Trophoblast cell (in vitro differentiated cells and primary cell): ENCODE data around the gene NUB1.

Experiments used
- DNase-seq, 2 donors: peaks; one replicate each; pipeline ENCODE4 v3.0.0-alpha.2; 2016
- H2AFZ ChIP-seq: 2 replicates; pipeline ENCODE4 v1.6.1; 2013; ENCODE audit warnings: low read length, moderate library complexity, mild to moderate bottlenecking; ENCODE audit not compliant: insufficient read depth, poor library complexity
- H2AK5ac ChIP-seq: 2 replicates; pipeline ENCODE4 v1.6.1; 2013; ENCODE audit warnings: mild to moderate bottlenecking, low read length
- H2BK120ac ChIP-seq: 2 replicates; pipeline ENCODE4 v1.6.1; 2013; ENCODE audit warnings: low read length, mild to moderate bottlenecking, moderate library complexity; ENCODE audit not compliant: insufficient read depth, poor library complexity
- H2BK12ac ChIP-seq: 2 replicates; pipeline ENCODE4 v1.6.1; 2013; ENCODE audit warnings: mild to moderate bottlenecking, low read length, moderate library complexity
- H2BK5ac ChIP-seq: 2 replicates; pipeline ENCODE4 v1.6.1; 2013; ENCODE audit warnings: low read length, low read depth, moderate library complexity, mild to moderate bottlenecking; ENCODE audit not compliant: poor library complexity
- H3K14ac ChIP-seq: 2 replicates; pipeline ENCODE4 v1.6.1; 2013; ENCODE audit warnings: mild to moderate bottlenecking, low read length
- H3K18ac ChIP-seq: 2 replicates; pipeline ENCODE4 v1.6.1; 2013; ENCODE audit warnings: mild to moderate bottlenecking, low read length
- H3K23ac ChIP-seq: 2 replicates; pipeline ENCODE4 v1.6.1; 2013; ENCODE audit warnings: low read length
- H3K27ac ChIP-seq: 2 replicates; pipeline ENCODE4 v1.5.1; 2013; ENCODE audit warnings: low read depth, mild to moderate bottlenecking, inconsistent platforms, low read length, moderate library complexity
- H3K27me3 ChIP-seq: 2 replicates; pipeline ENCODE4 v1.6.1; 2013; ENCODE audit warnings: inconsistent platforms, mild to moderate bottlenecking, low read length, moderate library complexity; ENCODE audit not compliant: insufficient read depth
- H3K36me3 ChIP-seq, 2 experiments: 1 replicate in 1 of 2; 2 replicates in 1 of 2; pipeline ENCODE4 v1.6.1; 2013; ENCODE audit warnings: low read length in 2 of 2, mild to moderate bottlenecking in 2 of 2, moderate library complexity in 1 of 2; ENCODE audit not compliant: insufficient read depth in 2 of 2, control insufficient read depth in 1 of 2
- H3K4ac ChIP-seq: 2 replicates; pipeline ENCODE4 v1.6.1; 2013; ENCODE audit warnings: low read depth, mild to moderate bottlenecking, low read length, moderate library complexity
- H3K4me1 ChIP-seq, 2 experiments: 1 replicate in 1 of 2; 2 replicates in 1 of 2; pipeline ENCODE4 v1.6.1; 2013; ENCODE audit warnings: low read length in 2 of 2, mild to moderate bottlenecking in 2 of 2, moderate library complexity in 1 of 2; ENCODE audit not compliant: insufficient read depth in 2 of 2, control insufficient read depth in 1 of 2
- H3K4me2 ChIP-seq: 2 replicates; pipeline ENCODE4 v1.6.1; 2013; ENCODE audit warnings: inconsistent platforms, mild to moderate bottlenecking, low read length, moderate library complexity
- H3K4me3 ChIP-seq: 2 replicates; pipeline ENCODE4 v1.5.1; 2013; ENCODE audit warnings: mild to moderate bottlenecking, low read depth, low read length, inconsistent platforms
- H3K79me1 ChIP-seq: one replicate; pipeline ENCODE4 v1.6.1; 2013; ENCODE audit warnings: low read length
- H3K79me2 ChIP-seq: 2 replicates; pipeline ENCODE4 v1.6.1; 2013; ENCODE audit warnings: low read length, mild to moderate bottlenecking; ENCODE audit not compliant: control insufficient read depth, insufficient read depth, poor library complexity
- H3K9ac ChIP-seq: 2 replicates; pipeline ENCODE4 v1.6.1; 2013; ENCODE audit warnings: mild to moderate bottlenecking, low read length
- H3K9me3 ChIP-seq: 2 replicates; pipeline ENCODE4 v1.6.1; 2013; ENCODE audit warnings: low read depth, mild to moderate bottlenecking, control low read depth, inconsistent platforms, low read length; ENCODE audit not compliant: insufficient read depth
- H4K12ac ChIP-seq: 2 replicates; pipeline ENCODE4 v1.6.1; 2013; ENCODE audit warnings: low read depth, mild to moderate bottlenecking, low read length, moderate library complexity
- H4K8ac ChIP-seq: 2 replicates; pipeline ENCODE4 v1.6.1; 2013; ENCODE audit warnings: low read depth, mild to moderate bottlenecking, low read length, moderate library complexity
- H4K91ac ChIP-seq: one replicate; pipeline ENCODE4 v1.6.1; 2013; ENCODE audit warnings: low read depth, mild to moderate bottlenecking, low read length, moderate library complexity
- WGBS: extraction: QIAGEN DNeasy Blood & Tissue Kit; methylation state at CpG from one replicate; pipeline ENCODE4 v1.1.7; 2013; ENCODE audit warnings: missing lambda C conversion rate; ENCODE audit not compliant: insufficient read length, insufficient coverage; ENCODE audit errors: extremely low coverage; 5-methylcytosine and 5-hydroxymethylcytosine counted together

Gene NUB1

GRCh38 chr7:151389768-151390597 lies 48.4 kb downstream of the NUB1 start:
- Histone ChIP-seq H3K79me1 (no peaks in the 10 kb centered on the region), H3K9me3 (peaks cover under 1% of the 10 kb centered on the region), H3K27me3 (no peaks in the 10 kb centered on the region), H3K27ac (no peak overlapping the region), H3K4me1 (peaks cover 0 to 2% of the 10 kb centered on the region in 2 experiments), H2BK12ac (no peak overlapping the region), H2AK5ac (no peak overlapping the region), H4K91ac (no peak overlapping the region), H3K9ac (no peak overlapping the region), H2BK120ac (no peak overlapping the region), H3K18ac (no peak overlapping the region), H3K23ac (no peak overlapping the region), H3K36me3 (peaks cover 6 to 8% of the 10 kb centered on the region in 2 experiments), H2BK5ac (no peak overlapping the region), H4K8ac (no peak overlapping the region), H3K4ac (no peak overlapping the region), H4K12ac (no peak overlapping the region), H3K14ac (no peak overlapping the region), H3K79me2 (no peaks in the 10 kb centered on the region), H3K4me2 (no peak overlapping the region), H3K4me3 (no peak overlapping the region), H2AFZ (no peak overlapping the region)
- no peak for DNase-seq
- no CpG with 5 or more reads among the region's 24 CpGs for WGBS

- Histone ChIP-seq H2AK5ac (no peak overlapping the region), H2BK5ac (no peak overlapping the region), H2AFZ (no peak overlapping the region), H3K36me3 (peaks cover 6 to 9% of the 10 kb centered on the region in 2 experiments), H2BK12ac (no peak overlapping the region), H3K9ac (no peak overlapping the region), H3K4me1 (peaks cover 0 to 3% of the 10 kb centered on the region in 2 experiments), H3K79me1 (no peaks in the 10 kb centered on the region), H3K27ac (no peak overlapping the region), H3K9me3 (no peaks in the 10 kb centered on the region), H3K18ac (no peak overlapping the region), H3K4me2 (no peak overlapping the region), H3K79me2 (no peaks in the 10 kb centered on the region), H3K14ac (no peak overlapping the region), H3K4me3 (no peak overlapping the region), H4K91ac (no peak overlapping the region), H2BK120ac (no peak overlapping the region), H4K8ac (no peak overlapping the region), H4K12ac (no peak overlapping the region), H3K4ac (no peak overlapping the region), H3K23ac (no peak overlapping the region), H3K27me3 (no peaks in the 10 kb centered on the region)
- DNase-seq = no peak
- WGBS = no CpG with 5 or more reads among the region's 25 CpGs
Measured at GRCh38 chr7:151390598-151391357, 49.2 kb downstream of the NUB1 start.

- peaks cover 0 to 3% of the 10 kb centered on the region in 2 experiments for H3K4me1 ChIP-seq
- no peak overlapping the region for H2BK120ac ChIP-seq
- H3K4me3 ChIP-seq = no peak overlapping the region
- no peak overlapping the region for H3K4ac ChIP-seq
- no peak overlapping the region for H4K8ac ChIP-seq
- H4K12ac ChIP-seq = no peak overlapping the region
- H3K18ac ChIP-seq = no peak overlapping the region
- no peaks in the 10 kb centered on the region for H3K9me3 ChIP-seq
- H4K91ac ChIP-seq = no peak overlapping the region
- H3K27ac ChIP-seq = no peak overlapping the region
- no peaks in the 10 kb centered on the region for H3K27me3 ChIP-seq
- H2AFZ ChIP-seq = no peak overlapping the region
- H3K36me3 ChIP-seq = peaks cover 6 to 9% of the 10 kb centered on the region in 2 experiments
- no peak overlapping the region for H2AK5ac ChIP-seq
- no peak overlapping the region for H3K14ac ChIP-seq
- DNase-seq = no peak
- no peak overlapping the region for H3K9ac ChIP-seq
- H3K4me2 ChIP-seq = no peak overlapping the region
- no peaks in the 10 kb centered on the region for H3K79me2 ChIP-seq
- H3K23ac ChIP-seq = no peak overlapping the region
- no CpG with 5 or more reads among the region's 9 CpGs for WGBS
- no peak overlapping the region for H2BK5ac ChIP-seq
- H3K79me1 ChIP-seq = no peaks in the 10 kb centered on the region
- no peak overlapping the region for H2BK12ac ChIP-seq
Measured at GRCh38 chr7:151391358-151391730, 49.7 kb downstream of the NUB1 start.

DNA sequence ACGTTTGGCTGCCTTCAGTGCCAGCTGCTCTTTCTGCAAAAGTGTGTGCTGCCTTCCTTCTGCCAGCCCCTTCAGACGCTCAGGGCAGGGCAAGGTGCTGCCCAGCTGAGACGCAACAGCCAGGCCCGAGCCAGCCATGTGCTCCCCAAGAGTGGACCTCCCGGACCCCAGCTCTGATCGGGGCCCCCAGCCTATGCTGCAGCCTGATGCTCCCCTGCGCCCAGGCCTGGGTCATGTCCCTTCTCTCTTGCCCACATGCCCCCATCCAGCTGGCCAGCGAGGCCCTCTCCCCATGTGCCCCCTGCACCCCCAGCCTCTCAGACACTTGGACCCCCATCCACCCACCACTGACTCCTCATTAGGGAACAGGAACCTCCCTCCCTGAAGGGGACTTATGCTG lies 50.4 kb downstream of the NUB1 start:
- H4K8ac ChIP-seq = no peak overlapping the region
- H3K36me3 ChIP-seq = peaks cover 6 to 9% of the 10 kb centered on the region in 2 experiments
- WGBS = no CpG with 5 or more reads among the region's 8 CpGs
- no peaks in the 10 kb centered on the region for H3K79me2 ChIP-seq
- H3K4me1 ChIP-seq = peaks cover 0 to 3% of the 10 kb centered on the region in 2 experiments
- no peak overlapping the region for H2BK12ac ChIP-seq
- H3K4me2 ChIP-seq = no peak overlapping the region
- H4K91ac ChIP-seq = no peak overlapping the region
- no peak overlapping the region for H3K9ac ChIP-seq
- no peak overlapping the region for H4K12ac ChIP-seq
- no peak overlapping the region for H2BK120ac ChIP-seq
- H3K79me1 ChIP-seq = no peaks in the 10 kb centered on the region
- no peaks in the 10 kb centered on the region for H3K27me3 ChIP-seq
- no peak overlapping the region for H3K4ac ChIP-seq
- H3K18ac ChIP-seq = no peak overlapping the region
- H3K14ac ChIP-seq = no peak overlapping the region
- H2BK5ac ChIP-seq = no peak overlapping the region
- H3K27ac ChIP-seq = no peak overlapping the region
- no peak overlapping the region for H2AK5ac ChIP-seq
- DNase-seq = no peak
- no peak overlapping the region for H2AFZ ChIP-seq
- H3K4me3 ChIP-seq = no peak overlapping the region
- H3K9me3 ChIP-seq = no peaks in the 10 kb centered on the region
- H3K23ac ChIP-seq = no peak overlapping the region
